ENCODE data around the gene TPM2.

Gene TPM2

GRCh38 chr9:35674025-35674361 lies 15.7 kb downstream of the TPM2 start:
- no peak for DNase-seq

- DNase-seq, result no peak
Measured at GRCh38 chr9:35673132-35674024, 16.3 kb downstream of the TPM2 start, which contains the start of gene CA9. CA9 (plus strand) TSS chr9:35673928; CDS start chr9:35673960, 32 bp downstream.

- DNase-seq, result no peak
Measured at GRCh38 chr9:35669331-35670145, 20.2 kb downstream of the TPM2 start.

GRCh38 chr9:35667939-35668338 lies 21.8 kb downstream of the TPM2 start:
- no peak for DNase-seq

GRCh38 chr9:35666549-35666948 lies 23.2 kb downstream of the TPM2 start:
- no peak for DNase-seq

DNA sequence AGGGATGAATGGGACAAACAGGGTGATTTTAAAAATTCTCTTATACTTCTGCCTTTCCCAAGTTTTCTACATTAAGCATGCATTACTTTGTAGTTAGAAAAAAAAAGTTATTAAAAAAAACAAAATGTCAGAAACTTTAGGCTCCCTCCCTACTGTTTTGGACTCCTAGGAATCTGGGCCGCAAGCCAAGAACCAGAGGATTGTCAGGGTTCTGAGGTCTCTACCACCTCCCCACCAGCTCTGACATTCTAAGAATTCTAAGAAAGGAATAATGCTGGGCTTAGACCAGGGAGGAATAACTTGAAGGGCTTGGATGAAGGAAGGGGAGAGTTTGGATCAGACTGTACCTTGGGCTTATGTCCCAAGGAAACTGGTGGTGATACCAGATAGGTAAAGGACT lies 23.7 kb downstream of the TPM2 start:
- no peak for DNase-seq

DNA sequence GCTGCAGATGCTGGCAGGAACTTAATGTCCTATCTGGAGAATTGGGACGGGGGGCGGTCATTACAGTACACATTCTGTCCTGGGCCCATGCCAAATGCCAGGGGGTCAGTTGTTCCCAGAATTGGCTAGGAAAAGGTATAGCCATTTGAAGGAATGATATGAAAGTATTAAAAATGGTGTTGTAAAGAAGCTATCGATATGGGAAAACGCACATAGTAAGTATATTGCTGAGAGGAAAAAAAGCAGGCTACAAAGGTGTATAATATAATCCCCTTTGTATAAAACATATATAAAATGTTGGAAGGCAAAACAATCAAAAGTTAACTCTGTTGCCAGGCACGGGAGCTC lies 24.3 kb downstream of the TPM2 start:
- no peak for DNase-seq

- peak; percentile 73 for DNase-seq
Measured at GRCh38 chr9:35664531-35665470, 24.9 kb downstream of the TPM2 start, which contains the start of gene ARHGEF39. ARHGEF39 (minus strand) TSS chr9:35665195; CDS start chr9:35665169, 26 bp downstream.

- DNase-seq, result no peak
Measured at GRCh38 chr9:35662437-35662836, 27.3 kb downstream of the TPM2 start.

DNA sequence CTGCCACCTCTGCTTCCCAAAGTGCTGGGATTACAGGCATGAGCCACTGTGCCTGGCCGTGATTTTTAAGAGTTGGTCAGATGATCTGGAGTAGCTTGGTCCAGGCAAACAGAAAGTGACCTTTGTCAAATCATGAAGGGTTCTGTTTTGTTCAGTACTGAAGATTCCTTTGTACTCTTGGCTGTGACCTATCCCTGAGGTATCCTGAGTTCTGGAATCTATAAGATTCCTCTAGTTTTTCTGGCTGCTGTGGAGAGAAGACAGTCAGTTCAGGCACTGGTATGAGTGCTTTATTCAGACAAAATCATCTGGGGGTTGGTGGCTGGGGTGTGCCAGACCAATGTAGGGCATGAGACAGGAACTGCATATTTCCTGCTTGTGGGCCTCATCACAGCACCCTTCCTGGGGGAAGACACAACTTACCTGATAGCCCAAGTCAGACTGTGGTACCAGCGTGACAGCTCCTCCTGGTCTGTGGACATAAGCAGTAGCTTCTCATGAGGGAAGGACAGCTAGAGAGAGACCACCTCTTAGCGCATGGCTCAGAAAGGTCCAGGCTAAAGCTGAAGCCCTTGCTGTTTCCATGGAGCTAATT lies 27.9 kb downstream of the TPM2 start:
- peak; percentile 26 for DNase-seq

GRCh38 chr9:35660966-35661415 lies 28.7 kb downstream of the TPM2 start:
- DNase-seq, result no peak

DNA sequence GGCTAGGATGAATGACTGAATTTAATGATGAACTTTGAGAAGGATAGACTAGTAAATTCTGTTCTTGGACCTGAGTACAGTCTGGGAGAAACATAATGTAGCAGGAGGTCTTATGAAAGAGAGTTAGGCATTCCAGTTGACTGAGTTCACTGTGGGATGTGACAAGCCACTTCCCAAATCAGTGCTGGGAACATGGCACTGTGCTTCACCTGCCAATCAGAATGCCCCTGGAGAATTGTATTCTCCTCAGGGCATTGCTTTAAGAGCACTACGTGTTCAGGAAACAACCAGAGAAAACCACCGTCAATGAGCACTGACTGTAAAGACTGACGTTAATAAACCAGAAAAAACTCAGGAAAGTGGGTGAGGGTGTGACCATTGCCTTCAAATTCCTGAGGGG lies 30.4 kb downstream of the TPM2 start:
- DNase-seq, result no peak

DNA sequence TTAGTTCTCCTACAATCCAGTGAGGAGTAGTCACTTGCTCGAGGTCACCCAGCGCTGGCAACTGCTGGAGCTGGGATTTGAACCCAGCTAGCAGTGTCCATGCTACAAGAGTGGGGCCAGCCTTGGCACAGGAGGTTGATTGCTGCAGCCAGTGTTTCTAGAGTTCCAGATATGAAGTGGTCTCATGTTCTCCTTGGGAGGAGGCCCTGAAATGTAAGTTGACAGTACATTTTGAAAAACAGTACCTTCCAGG lies 30.8 kb downstream of the TPM2 start:
- DNase-seq, result no peak

DNA sequence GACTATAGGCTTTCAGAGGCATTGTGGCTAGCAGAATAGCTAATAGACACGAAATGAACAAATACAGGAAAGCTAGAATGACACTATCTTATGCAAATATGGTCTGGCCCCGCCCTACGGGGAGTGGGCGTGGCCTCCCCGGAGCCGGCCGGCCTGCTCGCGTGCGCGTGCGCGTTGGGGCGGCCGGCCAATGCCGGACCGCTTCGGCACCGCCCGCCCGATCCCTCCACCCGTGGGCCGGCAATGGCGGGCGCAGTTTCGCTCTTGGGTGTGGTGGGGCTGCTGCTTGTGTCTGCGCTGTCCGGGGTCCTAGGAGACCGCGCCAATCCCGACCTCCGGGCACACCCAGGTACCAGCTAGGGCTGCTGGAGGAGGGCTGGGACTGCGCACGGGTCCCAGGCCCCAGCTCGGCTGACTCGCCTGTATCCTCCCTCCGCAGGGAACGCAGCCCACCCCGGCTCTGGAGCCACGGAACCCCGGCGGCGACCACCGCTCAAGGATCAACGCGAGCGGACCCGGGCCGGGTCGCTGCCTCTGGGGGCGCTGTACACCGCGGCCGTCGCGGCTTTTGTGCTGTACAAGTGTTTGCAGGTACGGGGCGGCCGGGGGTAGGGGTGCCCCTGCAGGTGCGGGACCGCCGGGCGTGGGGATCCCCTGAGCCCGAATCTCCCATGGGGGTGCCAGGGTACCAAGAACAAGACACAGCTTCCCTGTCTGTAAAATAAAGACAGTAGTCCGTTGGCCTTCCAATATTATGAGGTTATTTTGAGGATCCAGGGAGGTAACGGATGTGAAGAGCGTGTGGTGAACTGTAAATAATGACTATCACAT lies 31.4 kb downstream of the TPM2 start, which contains the start of gene CCDC107:
TSS of gene CCDC107 (plus strand) at position 156 of the 831 bp plus-strand sequence. CDS start at position 244, 88 bp downstream.
- peak; percentile 81 for DNase-seq

DNA sequence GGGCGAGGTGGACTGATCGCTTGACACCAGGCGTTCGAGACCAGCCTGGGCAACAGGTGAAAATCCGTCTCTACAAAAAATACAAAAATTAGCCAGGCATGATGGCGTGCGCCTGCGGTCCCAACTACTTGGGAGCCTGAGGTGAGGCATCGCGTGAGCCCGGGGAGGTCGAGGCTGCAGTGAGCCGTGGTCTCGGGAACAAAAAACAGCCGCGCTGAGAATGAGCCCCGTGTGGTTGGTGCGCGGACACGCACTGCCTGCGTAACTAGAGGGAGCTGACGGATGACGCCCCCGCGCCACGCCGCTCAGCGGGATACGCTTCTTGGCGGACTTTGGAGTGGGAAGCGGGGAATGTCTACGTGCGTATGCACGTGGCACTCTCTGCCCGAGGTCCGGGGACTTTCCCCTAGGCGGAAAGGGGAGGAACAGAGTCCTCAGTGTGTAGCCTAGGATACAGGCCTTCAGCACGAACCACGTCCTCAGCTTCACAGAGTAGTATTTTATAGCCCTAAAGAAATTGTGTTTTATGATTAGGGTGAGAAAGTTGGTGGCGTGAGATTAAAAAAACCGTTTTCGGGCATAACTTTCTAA lies 32.1 kb downstream of the TPM2 start, which contains the start of gene RMRP:
TSS of gene RMRP (minus strand) at position 474 of the 591 bp plus-strand sequence.
- DNase-seq, result peak; percentile 96

DNA sequence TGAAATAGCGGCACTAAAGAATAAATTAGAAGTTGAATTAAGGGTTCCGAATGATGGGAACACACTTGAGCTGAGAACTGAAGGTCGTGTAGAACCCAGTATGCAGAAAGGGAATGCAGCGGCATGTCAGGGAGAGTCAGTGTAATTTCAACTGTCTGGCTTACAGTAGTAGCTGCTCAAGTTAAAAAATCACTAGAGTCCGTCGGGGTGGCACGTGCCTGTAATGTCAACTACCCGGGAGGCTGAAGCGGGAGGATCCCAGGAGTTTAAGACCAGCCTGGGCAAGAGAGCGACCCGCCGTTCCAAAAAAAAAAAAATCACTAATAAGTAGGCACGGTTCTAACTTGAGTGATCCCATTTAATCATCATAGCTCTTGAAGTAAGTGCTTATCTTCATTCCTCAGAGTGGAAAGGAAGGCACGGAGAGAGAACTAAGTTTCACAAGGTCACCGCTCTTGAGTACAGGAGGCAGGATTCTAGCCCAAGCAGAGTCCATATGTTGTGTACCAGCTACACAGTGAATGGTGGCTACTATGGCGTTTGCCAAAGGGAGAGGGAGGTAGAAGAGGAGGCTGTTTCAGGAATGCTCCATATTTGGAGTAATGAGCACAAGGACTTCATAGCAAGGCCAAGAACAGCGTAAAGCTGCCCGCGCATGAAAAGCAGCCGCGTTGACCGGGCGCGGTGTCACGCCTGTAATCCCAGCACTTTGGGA lies 32.7 kb downstream of the TPM2 start:
- DNase-seq, result no peak

GRCh38 chr9:35656348-35656747 lies 33.4 kb downstream of the TPM2 start:
- no peak for DNase-seq

GRCh38 chr9:35653611-35654010 lies 36.1 kb downstream of the TPM2 start:
- DNase-seq, result no peak

DNA sequence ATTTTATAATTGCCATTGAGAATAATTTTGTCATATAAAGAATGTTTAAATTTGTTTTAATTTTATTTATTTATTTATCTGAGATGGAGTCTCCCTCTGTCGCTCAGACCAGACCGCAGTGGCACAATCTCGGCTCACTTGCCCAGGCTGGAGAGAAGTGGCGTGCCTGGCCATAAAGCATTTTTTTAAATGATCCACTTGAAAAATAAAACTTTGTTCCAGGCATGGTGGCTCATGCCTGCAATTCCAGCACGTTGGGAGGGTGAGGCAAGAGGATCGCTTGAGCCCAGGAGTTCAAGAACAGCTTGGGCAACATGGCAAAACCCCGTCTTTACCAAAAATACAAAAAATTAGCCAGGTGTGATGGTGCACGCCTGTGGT lies 36.9 kb downstream of the TPM2 start:
- DNase-seq, result no peak
